HPDE6-E6E7 (cell line): ENCODE measurements around the gene CHMP6.

Source experiments
- DNase-seq: peaks from one replicate; pipeline ENCODE4 v3.0.0; 2011; ENCODE audit warnings: missing footprints; ENCODE audit errors: extremely low spot score

Gene CHMP6

GRCh38 chr17:80956321-80957190, 35.1 kb upstream of the CHMP6 start:
- no peak for DNase-seq

- DNase-seq = no peak
These were observed 34.1 kb upstream of the CHMP6 start for GRCh38 chr17:80957461-80957941.

GRCh38 chr17:80959330-80960036, 32.2 kb upstream of the CHMP6 start:
- no peak for DNase-seq

GRCh38 chr17:80960037-80960796, 31.4 kb upstream of the CHMP6 start:
- DNase-seq = no peak

GRCh38 chr17:80960797-80961452, 30.7 kb upstream of the CHMP6 start:
- no peak for DNase-seq

GRCh38 chr17:80961541-80962330, 29.9 kb upstream of the CHMP6 start:
- no peak for DNase-seq

GRCh38 chr17:80962356-80963329, 29.0 kb upstream of the CHMP6 start:
- DNase-seq = no peak

GRCh38 chr17:80963812-80964543, 27.7 kb upstream of the CHMP6 start:
- no peak for DNase-seq

GRCh38 chr17:80964544-80964856, 27.1 kb upstream of the CHMP6 start:
- DNase-seq = no peak

- DNase-seq = no peak
These were observed 26.6 kb upstream of the CHMP6 start for GRCh38 chr17:80964859-80965580.

- no peak for DNase-seq
These were observed 26.0 kb upstream of the CHMP6 start for GRCh38 chr17:80965606-80966005.

GRCh38 chr17:80967404-80967872, 24.2 kb upstream of the CHMP6 start:
- no peak for DNase-seq

GRCh38 chr17:80968602-80969029, 23.0 kb upstream of the CHMP6 start:
- no peak for DNase-seq

- no peak for DNase-seq
These were observed 22.5 kb upstream of the CHMP6 start for GRCh38 chr17:80969030-80969673.

- DNase-seq = no peak
These were observed 22.0 kb upstream of the CHMP6 start for GRCh38 chr17:80969674-80970043.

GRCh38 chr17:80970044-80970761, 21.4 kb upstream of the CHMP6 start:
- no peak for DNase-seq
